ENCODE results near the gene TOX2.

Gene TOX2

DNA sequence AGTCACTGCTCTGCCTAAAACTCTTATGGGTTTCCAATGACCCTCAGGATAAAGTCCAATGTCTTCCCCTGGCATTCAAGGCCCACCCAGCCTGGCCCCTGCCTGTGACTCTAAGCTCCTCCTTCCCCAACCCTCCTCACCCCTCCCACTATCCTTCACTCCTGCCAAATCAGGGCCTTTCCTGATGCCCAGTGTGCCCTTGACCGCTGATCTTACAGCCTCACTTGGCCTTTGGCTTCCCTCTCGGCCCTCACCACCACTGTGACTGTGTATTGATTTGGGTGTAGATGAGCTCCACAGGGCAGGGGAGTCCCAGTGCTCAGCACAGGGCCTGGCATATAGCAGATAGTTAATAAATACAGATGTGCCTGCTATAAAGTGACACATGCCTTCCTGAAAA, 115.7 kb downstream of the TOX2 start:
- no peaks in the 10 kb centered on the region for H3K36me3 ChIP-seq (ENCODE audit: control insufficient read depth, insufficient read depth, low read length)
- H3K27me3 ChIP-seq (ENCODE audit: insufficient read depth, low read length, poor library complexity) = no peaks in the 10 kb centered on the region
- no peak overlapping the region for H4K5ac ChIP-seq (ENCODE audit: low read length)
- H3K79me1 ChIP-seq (ENCODE audit: low read length) = no peaks in the 10 kb centered on the region
- peaks cover 10% of the 10 kb centered on the region for H3K4me1 ChIP-seq (ENCODE audit: control insufficient read depth, low read depth, low read length)
- no peak overlapping the region for H2BK120ac ChIP-seq (ENCODE audit: low read depth, low read length)
- no peak overlapping the region for H3K9ac ChIP-seq (ENCODE audit: low read length)
- no peak overlapping the region for H3K4me3 ChIP-seq (ENCODE audit: low read length)
- H3K79me2 ChIP-seq (ENCODE audit: control insufficient read depth, insufficient read depth, low read length) = no peaks in the 10 kb centered on the region
- H4K8ac ChIP-seq (ENCODE audit: low read depth, low read length) = no peak overlapping the region
- H3K18ac ChIP-seq (ENCODE audit: low read length) = no peak overlapping the region
- H3K27ac ChIP-seq (ENCODE audit: low read depth, low read length) = no peak overlapping the region
- DNase-seq = no peak
- peak overlapping the region; percentile 49 for H2BK5ac ChIP-seq (ENCODE audit: low read length)
- H3K4me2 ChIP-seq (ENCODE audit: low read length) = no peak overlapping the region
- no peak overlapping the region for H2AK5ac ChIP-seq (ENCODE audit: low read length)
- WGBS (ENCODE audit: extremely low coverage, insufficient coverage, low lambda C conversion rate) = no CpG with 5 or more reads among the region's 2 CpGs
- H3K56ac ChIP-seq (ENCODE audit: low read length) = no peak overlapping the region
- H2BK15ac ChIP-seq (replicated peaks; ENCODE audit: low read depth) = no peak overlapping the region
- no peak overlapping the region for H3K23ac ChIP-seq (ENCODE audit: low read length)
- H3K4ac ChIP-seq (ENCODE audit: low read depth, low read length) = no peak overlapping the region

DNA sequence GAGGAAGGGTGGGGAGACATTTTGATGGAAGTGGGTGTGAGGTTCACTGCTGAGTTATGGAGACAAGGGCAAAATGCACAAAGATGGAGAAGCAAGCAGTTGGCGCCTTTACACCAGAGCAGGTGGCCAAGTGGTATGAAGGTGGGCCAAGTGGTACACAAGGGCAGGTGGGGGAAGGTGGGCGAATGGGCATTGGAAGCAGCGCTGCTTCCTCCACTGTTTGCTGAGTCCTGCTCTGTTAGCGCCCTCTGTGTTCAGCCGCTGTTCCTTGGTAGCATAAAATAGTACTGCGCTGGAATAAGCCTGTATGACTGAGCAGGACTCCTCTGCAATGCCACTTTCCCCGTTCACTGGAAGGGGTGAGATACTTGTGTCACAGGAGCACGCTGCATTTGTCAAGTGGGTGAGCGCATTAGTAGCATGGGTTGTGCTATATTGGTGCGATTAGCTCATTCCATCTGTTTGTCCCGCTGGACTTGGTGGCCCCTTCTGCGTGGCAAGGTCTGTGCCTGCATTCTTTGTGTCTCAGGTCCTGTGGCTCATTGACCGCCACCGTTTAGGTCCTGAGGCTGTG, 116.4 kb downstream of the TOX2 start:
- no peak overlapping the region for H4K8ac ChIP-seq (ENCODE audit: low read depth, low read length)
- no peak overlapping the region for H3K4me3 ChIP-seq (ENCODE audit: low read length)
- H2BK5ac ChIP-seq (ENCODE audit: low read length) = peak overlapping the region; percentile 25
- no peaks in the 10 kb centered on the region for H3K27me3 ChIP-seq (ENCODE audit: insufficient read depth, low read length, poor library complexity)
- no peak overlapping the region for H4K5ac ChIP-seq (ENCODE audit: low read length)
- no peak overlapping the region for H2BK15ac ChIP-seq (replicated peaks; ENCODE audit: low read depth)
- peaks cover 8% of the 10 kb centered on the region for H3K4me1 ChIP-seq (ENCODE audit: control insufficient read depth, low read depth, low read length)
- H3K4me2 ChIP-seq (ENCODE audit: low read length) = no peak overlapping the region
- no peak overlapping the region for H2BK120ac ChIP-seq (ENCODE audit: low read depth, low read length)
- no peak overlapping the region for H3K18ac ChIP-seq (ENCODE audit: low read length)
- H2AK5ac ChIP-seq (ENCODE audit: low read length) = peak overlapping the region; percentile 29
- H3K56ac ChIP-seq (ENCODE audit: low read length) = peak overlapping the region; percentile 29
- no peaks in the 10 kb centered on the region for H3K79me2 ChIP-seq (ENCODE audit: control insufficient read depth, insufficient read depth, low read length)
- DNase-seq = no peak
- H3K9ac ChIP-seq (ENCODE audit: low read length) = no peak overlapping the region
- no peak overlapping the region for H3K23ac ChIP-seq (ENCODE audit: low read length)
- H3K4ac ChIP-seq (ENCODE audit: low read depth, low read length) = no peak overlapping the region
- no CpG with 5 or more reads among the region's 14 CpGs for WGBS (ENCODE audit: extremely low coverage, insufficient coverage, low lambda C conversion rate)
- H3K36me3 ChIP-seq (ENCODE audit: control insufficient read depth, insufficient read depth, low read length) = no peaks in the 10 kb centered on the region
- H3K27ac ChIP-seq (ENCODE audit: low read depth, low read length) = no peak overlapping the region
- H3K79me1 ChIP-seq (ENCODE audit: low read length) = no peaks in the 10 kb centered on the region

DNA sequence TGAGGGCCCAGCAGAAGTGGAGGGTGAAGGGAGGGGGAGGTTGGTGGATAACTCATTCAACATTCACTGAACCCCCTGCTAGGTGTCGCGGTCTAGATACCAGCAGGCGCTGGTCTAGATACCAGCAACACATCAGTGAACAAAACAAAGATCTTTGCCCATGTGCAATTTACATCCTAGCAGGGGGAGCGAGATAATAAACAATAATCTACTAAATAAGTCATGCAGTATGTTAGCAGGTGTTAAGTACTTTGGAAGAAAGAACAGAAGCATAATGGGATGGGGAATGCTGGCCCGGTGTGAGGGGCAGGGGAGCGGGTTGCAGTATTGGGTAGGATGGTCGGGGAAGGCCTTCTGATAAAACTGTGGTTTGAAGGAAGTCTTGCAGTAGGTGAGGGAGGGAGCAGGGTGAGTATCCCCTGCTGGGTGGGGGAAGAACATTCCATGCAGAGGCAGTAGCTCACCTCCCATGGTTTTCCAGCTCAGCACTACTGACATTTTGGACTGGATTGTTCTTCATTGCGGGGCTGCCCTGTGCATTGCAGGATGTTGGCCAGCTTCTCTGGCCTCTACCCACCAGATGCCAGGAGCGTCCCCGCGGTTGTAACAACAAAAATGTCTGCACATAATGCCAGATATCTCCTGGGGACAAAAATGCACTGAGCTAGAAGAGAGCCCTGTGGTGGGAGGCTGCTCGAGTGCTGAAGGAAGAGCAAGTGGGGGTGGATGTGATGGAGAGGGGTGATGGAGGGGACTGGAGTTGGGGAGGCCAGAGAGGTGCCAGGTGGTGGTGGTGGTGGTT, 117.3 kb downstream of the TOX2 start:
- Histone ChIP-seq H3K23ac (ENCODE audit: low read length) (no peak overlapping the region), H3K27ac (ENCODE audit: low read depth, low read length) (peak overlapping the region; percentile 65), H3K4ac (ENCODE audit: low read depth, low read length) (no peak overlapping the region), H3K79me1 (ENCODE audit: low read length) (no peaks in the 10 kb centered on the region), H2BK120ac (ENCODE audit: low read depth, low read length) (peak overlapping the region; percentile 1), H3K18ac (ENCODE audit: low read length) (peak overlapping the region; percentile 42), H4K5ac (ENCODE audit: low read length) (no peak overlapping the region), H2BK5ac (ENCODE audit: low read length) (peak overlapping the region; percentile 47), H3K4me3 (ENCODE audit: low read length) (no peak overlapping the region), H4K8ac (ENCODE audit: low read depth, low read length) (no peak overlapping the region), H2AK5ac (ENCODE audit: low read length) (no peak overlapping the region), H3K9ac (ENCODE audit: low read length) (no peak overlapping the region), H2BK15ac (replicated peaks; ENCODE audit: low read depth) (no peak overlapping the region), H3K79me2 (ENCODE audit: control insufficient read depth, insufficient read depth, low read length) (no peaks in the 10 kb centered on the region), H3K56ac (ENCODE audit: low read length) (no peak overlapping the region), H3K4me1 (ENCODE audit: control insufficient read depth, low read depth, low read length) (peaks cover 8% of the 10 kb centered on the region), H3K27me3 (ENCODE audit: insufficient read depth, low read length, poor library complexity) (no peaks in the 10 kb centered on the region), H3K36me3 (ENCODE audit: control insufficient read depth, insufficient read depth, low read length) (no peaks in the 10 kb centered on the region), H3K4me2 (ENCODE audit: low read length) (no peak overlapping the region)
- DNase-seq = peak; percentile 91
- WGBS (ENCODE audit: extremely low coverage, insufficient coverage, low lambda C conversion rate) = no CpG with 5 or more reads among the region's 12 CpGs

DNA sequence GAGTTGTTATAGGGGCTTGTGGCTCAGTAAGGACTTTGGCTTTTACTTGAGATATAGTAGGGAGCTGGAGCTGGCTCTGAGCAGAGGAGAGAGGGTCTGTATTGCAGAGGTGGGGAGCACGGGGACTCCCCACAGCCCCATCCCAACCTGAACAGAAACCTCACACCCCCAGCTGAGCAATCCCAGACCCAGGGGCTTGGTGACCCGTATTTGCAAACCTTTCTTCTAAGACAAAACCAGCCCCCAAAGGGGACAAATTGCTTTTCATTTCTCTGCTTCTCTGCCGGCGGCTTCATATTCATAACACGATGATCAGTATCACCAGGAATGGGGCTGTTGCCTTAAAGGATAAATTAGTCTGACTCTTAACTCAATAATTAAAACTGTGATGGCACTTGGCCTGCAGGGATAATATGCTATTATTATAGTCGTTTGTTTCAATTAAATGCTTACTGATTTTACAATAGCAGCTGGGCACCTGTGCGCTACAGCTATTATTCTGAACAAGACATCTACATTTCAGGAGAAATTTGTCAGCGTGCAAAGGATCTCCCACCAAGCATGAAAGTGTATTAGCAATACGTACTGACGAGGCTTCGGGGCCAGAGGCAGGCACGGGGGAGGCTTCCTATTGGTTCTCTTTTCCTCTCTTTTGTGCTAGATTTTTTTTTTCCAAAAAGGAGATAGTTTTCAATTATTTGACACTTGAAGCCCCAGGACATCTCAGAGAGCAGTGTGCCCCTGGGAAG, 118.1 kb downstream of the TOX2 start:
- Histone ChIP-seq H3K56ac (ENCODE audit: low read length) (peak overlapping the region; percentile 5), H4K8ac (ENCODE audit: low read depth, low read length) (no peak overlapping the region), H3K27ac (ENCODE audit: low read depth, low read length) (peak overlapping the region; percentile 65), H3K27me3 (ENCODE audit: insufficient read depth, low read length, poor library complexity) (no peaks in the 10 kb centered on the region), H4K5ac (ENCODE audit: low read length) (no peak overlapping the region), H3K36me3 (ENCODE audit: control insufficient read depth, insufficient read depth, low read length) (no peaks in the 10 kb centered on the region), H3K4me1 (ENCODE audit: control insufficient read depth, low read depth, low read length) (peaks cover 8% of the 10 kb centered on the region), H3K79me2 (ENCODE audit: control insufficient read depth, insufficient read depth, low read length) (no peaks in the 10 kb centered on the region), H2BK120ac (ENCODE audit: low read depth, low read length) (no peak overlapping the region), H3K79me1 (ENCODE audit: low read length) (no peaks in the 10 kb centered on the region), H3K4ac (ENCODE audit: low read depth, low read length) (no peak overlapping the region), H3K4me3 (ENCODE audit: low read length) (no peak overlapping the region), H2BK15ac (replicated peaks; ENCODE audit: low read depth) (no peak overlapping the region), H3K9ac (ENCODE audit: low read length) (no peak overlapping the region), H3K23ac (ENCODE audit: low read length) (no peak overlapping the region), H3K18ac (ENCODE audit: low read length) (peak overlapping the region; percentile 42), H3K4me2 (ENCODE audit: low read length) (no peak overlapping the region), H2BK5ac (ENCODE audit: low read length) (peak overlapping the region; percentile 47), H2AK5ac (ENCODE audit: low read length) (no peak overlapping the region)
- DNase-seq = no peak
- no CpG with 5 or more reads among the region's 12 CpGs for WGBS (ENCODE audit: extremely low coverage, insufficient coverage, low lambda C conversion rate)

DNA sequence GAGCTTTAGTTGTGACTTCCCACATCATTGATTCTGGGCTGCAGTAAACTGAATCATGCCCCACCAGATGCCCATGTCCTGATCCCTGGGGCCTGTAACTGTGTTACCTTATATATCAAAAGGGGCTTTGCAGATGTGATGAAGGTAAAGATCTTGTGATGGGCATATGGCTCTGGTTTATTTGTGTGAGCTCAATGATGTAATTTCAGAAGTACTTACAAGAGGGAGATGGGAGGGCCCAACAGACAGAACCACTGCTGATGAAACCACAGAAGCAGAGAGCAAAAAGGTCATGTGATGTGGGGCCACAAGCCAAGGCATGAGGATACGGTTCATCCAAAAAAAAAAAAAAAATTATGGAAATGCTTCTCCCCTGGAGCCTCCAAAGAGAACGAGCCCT, 118.7 kb downstream of the TOX2 start:
- Histone ChIP-seq H2BK120ac (ENCODE audit: low read depth, low read length) (no peak overlapping the region), H3K23ac (ENCODE audit: low read length) (no peak overlapping the region), H3K56ac (ENCODE audit: low read length) (peak overlapping the region; percentile 5), H3K4me2 (ENCODE audit: low read length) (no peak overlapping the region), H3K4me3 (ENCODE audit: low read length) (no peak overlapping the region), H3K27me3 (ENCODE audit: insufficient read depth, low read length, poor library complexity) (no peaks in the 10 kb centered on the region), H3K4me1 (ENCODE audit: control insufficient read depth, low read depth, low read length) (peaks cover 8% of the 10 kb centered on the region), H2BK5ac (ENCODE audit: low read length) (no peak overlapping the region), H3K79me1 (ENCODE audit: low read length) (no peaks in the 10 kb centered on the region), H4K5ac (ENCODE audit: low read length) (no peak overlapping the region), H3K4ac (ENCODE audit: low read depth, low read length) (no peak overlapping the region), H3K36me3 (ENCODE audit: control insufficient read depth, insufficient read depth, low read length) (no peaks in the 10 kb centered on the region), H3K27ac (ENCODE audit: low read depth, low read length) (no peak overlapping the region), H2AK5ac (ENCODE audit: low read length) (no peak overlapping the region), H3K79me2 (ENCODE audit: control insufficient read depth, insufficient read depth, low read length) (no peaks in the 10 kb centered on the region), H2BK15ac (replicated peaks; ENCODE audit: low read depth) (no peak overlapping the region), H3K9ac (ENCODE audit: low read length) (no peak overlapping the region), H3K18ac (ENCODE audit: low read length) (no peak overlapping the region), H4K8ac (ENCODE audit: low read depth, low read length) (no peak overlapping the region)
- WGBS (ENCODE audit: extremely low coverage, insufficient coverage, low lambda C conversion rate) = no CpG with 5 or more reads among the region's 2 CpGs
- DNase-seq = peak; percentile 21
